K562 (cell line): ENCODE measurements around the gene PEX5L. TPM values are rescaled to one million over a fixed set of nuclear protein-coding genes. Genes with fewer than 3 reads are reported as not detected.

Experiments used
- ATAC-seq: fragments of 200-7000 bp; cut with Tn5 transposase; 3 replicates; pipeline ENCODE4 v1.9.1; 2020; ENCODE audit warnings: moderate library complexity
- BruUV-seq: library from RNA; stranded (reverse); fragments of 400-500 nt; replicated peaks from 2 replicates; lab custom pipeline; 2021; lab: Mats Ljungman, UMichigan
- CTCF ChIA-PET: fragments of 300-600 bp; formaldehyde crosslinking; extraction: SDS; loops from one replicate; lab custom pipeline; 2021; ENCODE audit warnings: low intra/inter-chr PET ratio; lab: Yijun Ruan, JAX
- POLR2A ChIA-PET: fragments of 300-600, 350-650 bp; sonication (Branson Sonifier 250); formaldehyde crosslinking; extraction: SDS; loops from one replicate; lab custom pipeline; 2021; ENCODE audit warnings: antibody characterized with exemption, inconsistent platforms; lab: Yijun Ruan, JAX
- DNase-seq, 4 experiments: peaks; one replicate each; pipeline versions ENCODE4 v3.0.0 to v3.0.0-alpha.2; 2011 to 2018; ENCODE audit warnings: low spot score in 3 of 4, mixed read lengths in 3 of 4; ENCODE audit errors: extremely low read depth in 1 of 4
- FAIRE-seq: peaks from 2 replicates; lab custom pipeline; 2011; peaks lifted over from hg19 to GRCh38; lab: Jason Lieb, UNC
- H2AFZ ChIP-seq: 2 replicates; pipeline ENCODE4 v1.6.0; 2011; ENCODE audit warnings: low read depth, low read length, control low read depth, inconsistent platforms
- H3K27ac ChIP-seq: fragments of 200-600 bp; 3 replicates; pipeline ENCODE4 v1.8.0; 2011; ENCODE audit warnings: low read depth, mild to moderate bottlenecking, control low read depth, inconsistent platforms, low read length, moderate library complexity, mixed read lengths; ENCODE audit errors: extremely low read depth
- H3K27me3 ChIP-seq, 2 experiments: fragments of 300-600 bp in 1 of 2; 2 replicates in 1 of 2; 3 replicates in 1 of 2; pipeline versions ENCODE4 v1.6.0 to v1.8.0; 2011; ENCODE audit warnings: inconsistent platforms in 2 of 2, low read length in 2 of 2, mild to moderate bottlenecking in 1 of 2, mixed read lengths in 1 of 2, moderate library complexity in 1 of 2; ENCODE audit not compliant: control insufficient read depth in 2 of 2, insufficient read depth in 2 of 2
- H3K36me3 ChIP-seq: fragments of 300-600 bp; 3 replicates; pipeline ENCODE4 v1.8.0; 2011; ENCODE audit warnings: mild to moderate bottlenecking, low read length, inconsistent platforms; ENCODE audit not compliant: control insufficient read depth, insufficient read depth
- H3K4me1 ChIP-seq, 2 experiments: fragments of 200-600 bp in 1 of 2; replicated peaks in 1 of 2; 2 replicates in 1 of 2; 3 replicates in 1 of 2; pipeline versions ENCODE4 v1.5.1 to v1.8.0; 2011; ENCODE audit warnings: inconsistent platforms in 2 of 2, low read length in 2 of 2, mild to moderate bottlenecking in 1 of 2, mixed read lengths in 1 of 2, moderate library complexity in 1 of 2; ENCODE audit not compliant: control insufficient read depth in 2 of 2, insufficient read depth in 2 of 2
- H3K4me2 ChIP-seq: 2 replicates; pipeline ENCODE4 v1.6.1; 2011; ENCODE audit warnings: low read length, control low read depth, inconsistent platforms, mixed read lengths; ENCODE audit not compliant: insufficient read depth
- H3K4me3 ChIP-seq: fragments of 200-600 bp; sonication (generic), shearing (Covaris generic); 2 replicates; pipeline ENCODE4 v1.5.1; 2016; ENCODE audit warnings: control low read depth, inconsistent platforms
- H3K79me2 ChIP-seq: fragments of 200-600 bp; 3 replicates; pipeline ENCODE4 v1.8.0; 2011; ENCODE audit warnings: low read length, inconsistent platforms; ENCODE audit not compliant: control insufficient read depth, insufficient read depth
- H3K9ac ChIP-seq, 2 experiments: 2 replicates each; pipeline versions ENCODE4 v1.6.0 to v1.6.1; 2011; ENCODE audit warnings: low read depth in 2 of 2, low read length in 2 of 2, control low read depth in 1 of 2, inconsistent platforms in 1 of 2, mild to moderate bottlenecking in 1 of 2, mixed read lengths in 1 of 2; ENCODE audit not compliant: insufficient read depth in 1 of 2
- H3K9me1 ChIP-seq: one replicate; pipeline ENCODE4 v1.6.0; 2011; ENCODE audit warnings: inconsistent platforms, mild to moderate bottlenecking, low read length, moderate library complexity; ENCODE audit not compliant: control insufficient read depth, insufficient read depth
- H3K9me3 ChIP-seq: replicated peaks from 2 replicates; pipeline ENCODE4 v1.5.1; 2011; ENCODE audit warnings: low read depth, low read length, inconsistent platforms; ENCODE audit not compliant: control insufficient read depth, insufficient read depth
- H4K20me1 ChIP-seq: replicated peaks from 2 replicates; pipeline ENCODE4 v1.6.1; 2011; ENCODE audit warnings: low read length, inconsistent platforms, mixed read lengths; ENCODE audit not compliant: control insufficient read depth, insufficient read depth
- ADNP ChIP-seq: fragments of 200-800 bp; sonication (Bioruptor generic); IDR thresholded peaks from 2 replicates; pipeline ENCODE4 v1.6.1; 2016; ENCODE audit warnings: missing genetic modification characterization, missing compliant biosample characterization
- EGR1 ChIP-seq: fragments of 450-650 bp; conservative IDR thresholded peaks from 2 replicates; pipeline ENCODE4 v1.6.1; 2017; ENCODE audit warnings: mild to moderate bottlenecking
- ELF1 ChIP-seq: fragments of 200-800 bp; sonication (Bioruptor generic); IDR thresholded peaks from 2 replicates; pipeline ENCODE4 v1.6.1; 2016; ENCODE audit warnings: missing genetic modification characterization, missing compliant biosample characterization
- RAD51 ChIP-seq: fragments of 450-650 bp; IDR thresholded peaks from 2 replicates; pipeline ENCODE4 v1.7.1; 2016; ENCODE audit warnings: low read depth, mild to moderate bottlenecking, borderline replicate concordance
- TFE3 ChIP-seq: fragments of 450-650 bp; formaldehyde crosslinking; IDR thresholded peaks from 2 replicates; pipeline ENCODE4 v1.4.0; 2020; ENCODE audit warnings: mild to moderate bottlenecking, mixed read lengths
- ZNF121 ChIP-seq: sonication (generic); formaldehyde crosslinking; conservative IDR thresholded peaks from 2 replicates; pipeline ENCODE4 v1.8.0; 2022; ENCODE audit warnings: missing genetic modification reagents
- WGBS: fragments of 100-300 bp; shearing (Covaris generic); methylation state at CpG from one replicate; pipeline ENCODE4 v1.1.6; 2016; ENCODE audit warnings: low coverage, mixed read lengths; ENCODE audit not compliant: insufficient coverage; ENCODE audit errors: missing lambda C conversion rate; 5-methylcytosine and 5-hydroxymethylcytosine counted together
- in situ Hi-C: fragments of 300-500 bp; cut with MboI; formaldehyde crosslinking; loops from 4 replicates; pipeline ENCODE4 v1.15.0; 2018; ENCODE audit warnings: inconsistent platforms, mixed read lengths
- intact Hi-C: fragments of 100-400 bp; cut with micrococcal nuclease; formaldehyde crosslinking; loops from 2 replicates; pipeline ENCODE4 v1.14.2; 2022
- polyA plus RNA-seq, 8 experiments: library from polyadenylated mRNA; depleted of rRNA in 4 of 8; stranded (reverse) in 5 of 8; unstranded in 3 of 8; fragments of >200 nt; fragmentation: Nextera tagmentation in 2 of 8; fragmentation: Illumina TruSeq in 1 of 8; extraction: Ambion mirVana in 2 of 8; extraction: Trizol in 1 of 8; gene quantifications; 2 replicates each; pipeline versions ENCODE4 v1.2.1 to v1.2.3, GENCODE V29; 2011 to 2014; ENCODE audit warnings: inconsistent platforms in 1 of 8, missing spikeins in 1 of 8
- total RNA-seq, 7 experiments: library from RNA; depleted of rRNA in 6 of 7; stranded (reverse); fragments of >200 nt in 6 of 7; fragmentation: Illumina TruSeq in 2 of 7; extraction: Trizol in 2 of 7; gene quantifications; 2 replicates each; pipeline versions ENCODE4 v1.2.1 to v1.2.3, GENCODE V29; 2011 to 2021; ENCODE audit warnings: low replicate concordance in 1 of 7

Gene PEX5L
- total and polyA plus RNA-seq, 9 of the 15 experiments (the other 6 are each of a cell fraction or from before 2014, with no cell fraction given): not detected

- no peaks in the 10 kb centered on the region for H3K9me1 ChIP-seq
- H4K20me1 ChIP-seq: no peaks in the 10 kb centered on the region
- no TSS peak for BruUV-seq
- no peaks in the 10 kb centered on the region for H3K27me3 ChIP-seq
- H3K79me2 ChIP-seq: no peaks in the 10 kb centered on the region
- no peak overlapping the region for H3K9ac ChIP-seq
- intact Hi-C loops: no loop called here
- FAIRE-seq: no peak
- 0% methylated on average over 2 of the region's 2 CpGs for WGBS
- DNase-seq: no peak
- no peaks in the 10 kb centered on the region for H3K4me1 ChIP-seq
- in situ Hi-C loops: no loop called here
- no peak for ATAC-seq
- no peaks in the 10 kb centered on the region for H3K36me3 ChIP-seq
- no peak overlapping the region for H2AFZ ChIP-seq
- no peak for TF ChIP-seq ADNP (tag)
- TF ChIP-seq EGR1: no peak
- TF ChIP-seq ZNF121 (CRISPR knock-in tag): no peak
- H3K4me3 ChIP-seq: no peak overlapping the region
- H3K27ac ChIP-seq: no peak overlapping the region
- POLR2A ChIA-PET: no interaction called here
- no peak overlapping the region for H3K4me2 ChIP-seq
- CTCF ChIA-PET: no interaction called here
- no peaks in the 10 kb centered on the region for H3K9me3 ChIP-seq
Measured at GRCh38 chr3:180002006-180002405, 34.7 kb downstream of the PEX5L start.

GRCh38 chr3:180000500-180000899, 36.2 kb downstream of the PEX5L start:
- intact Hi-C loops (no loop called here), in situ Hi-C loops (no loop called here)
- POLR2A ChIA-PET: no interaction called here
- DNase-seq (no peak), ATAC-seq (no peak), FAIRE-seq (no peak)
- TF ChIP-seq TFE3 (CRISPR knock-in tag) (peak; percentile 86), ELF1 (tag) (no peak), RAD51 (peak; percentile 39; the same call in 1 of the 2 replicates)
- Histone ChIP-seq H2AFZ (no peak overlapping the region), H3K36me3 (no peaks in the 10 kb centered on the region), H3K4me3 (no peak overlapping the region), H3K9me1 (no peaks in the 10 kb centered on the region), H3K27me3 (no peaks in the 10 kb centered on the region), H3K4me1 (no peaks in the 10 kb centered on the region), H4K20me1 (no peaks in the 10 kb centered on the region), H3K27ac (no peak overlapping the region), H3K4me2 (no peak overlapping the region), H3K79me2 (no peaks in the 10 kb centered on the region), H3K9me3 (no peaks in the 10 kb centered on the region), H3K9ac (no peak overlapping the region)
- 0% methylated on average over 4 of the region's 4 CpGs for WGBS
- BruUV-seq: no TSS peak
- CTCF ChIA-PET: no interaction called here
